H9 (cell line): ENCODE results near the gene RNU6-9. TPM values are rescaled to one million over a fixed set of nuclear protein-coding genes. Genes with fewer than 3 reads are reported as not detected.

Experiments used
- DNase-seq: peaks from one replicate; pipeline ENCODE4 v3.0.0-alpha.2; 2017
- H2AFZ ChIP-seq: one replicate; pipeline ENCODE4 v1.6.1; 2013; ENCODE audit warnings: mild to moderate bottlenecking, low read length, control low read depth, moderate library complexity
- H2AK5ac ChIP-seq: 2 replicates; pipeline ENCODE4 v1.6.1; 2013; ENCODE audit warnings: low read length, control low read depth, mixed read lengths; ENCODE audit not compliant: insufficient read length
- H2BK120ac ChIP-seq: one replicate; pipeline ENCODE4 v1.6.1; 2013; ENCODE audit warnings: low read depth, mild to moderate bottlenecking, low read length, control low read depth, inconsistent platforms; ENCODE audit not compliant: poor library complexity, severe bottlenecking
- H2BK12ac ChIP-seq: 2 replicates; pipeline ENCODE4 v1.6.1; 2013; ENCODE audit warnings: low read length, control low read depth, mixed read lengths, low read depth; ENCODE audit not compliant: insufficient read length
- H2BK15ac ChIP-seq: 2 replicates; pipeline ENCODE4 v1.6.1; 2013; ENCODE audit warnings: low read depth, low read length, control low read depth
- H2BK20ac ChIP-seq: one replicate; pipeline ENCODE4 v1.6.1; 2013; ENCODE audit warnings: low read depth, mild to moderate bottlenecking, low read length, control low read depth, inconsistent platforms; ENCODE audit not compliant: poor library complexity, severe bottlenecking
- H2BK5ac ChIP-seq: 2 replicates; pipeline ENCODE4 v1.6.1; 2013; ENCODE audit warnings: low read length, control low read depth, mixed read lengths; ENCODE audit not compliant: insufficient read length
- H3K14ac ChIP-seq: 2 replicates; pipeline ENCODE4 v1.6.1; 2013; ENCODE audit warnings: low read length, control low read depth; ENCODE audit not compliant: insufficient read depth
- H3K18ac ChIP-seq: 2 replicates; pipeline ENCODE4 v1.6.1; 2013; ENCODE audit warnings: low read depth, mild to moderate bottlenecking, mixed read lengths, low read length, control low read depth; ENCODE audit not compliant: insufficient read length
- H3K23ac ChIP-seq: 2 replicates; pipeline ENCODE4 v1.6.1; 2013; ENCODE audit warnings: low read length, control low read depth, mixed read lengths, low read depth; ENCODE audit not compliant: insufficient read length
- H3K23me2 ChIP-seq: 2 replicates; pipeline ENCODE4 v1.6.1; 2013; ENCODE audit warnings: low read depth, mild to moderate bottlenecking, mixed read lengths, low read length, control low read depth; ENCODE audit not compliant: insufficient read length, poor library complexity, severe bottlenecking
- H3K27ac ChIP-seq: 2 replicates; pipeline ENCODE4 v1.5.1; 2013; ENCODE audit warnings: low read length, control low read depth, mixed read lengths, low read depth; ENCODE audit not compliant: insufficient read length
- H3K27me3 ChIP-seq: 2 replicates; pipeline ENCODE4 v1.6.1; 2013; ENCODE audit warnings: low read length, control low read depth, inconsistent platforms; ENCODE audit not compliant: insufficient read depth
- H3K4ac ChIP-seq: 2 replicates; pipeline ENCODE4 v1.6.1; 2013; ENCODE audit warnings: low read depth, mild to moderate bottlenecking, control low read depth, inconsistent platforms, low read length, moderate library complexity
- H3K4me1 ChIP-seq: 2 replicates; pipeline ENCODE4 v1.6.1; 2013; ENCODE audit warnings: low read length, control low read depth, inconsistent platforms; ENCODE audit not compliant: insufficient read depth
- H3K4me2 ChIP-seq: 2 replicates; pipeline ENCODE4 v1.6.1; 2013; ENCODE audit warnings: low read length, control low read depth, mixed read lengths; ENCODE audit not compliant: insufficient read length, insufficient read depth
- H3K56ac ChIP-seq: 2 replicates; pipeline ENCODE4 v1.6.1; 2013; ENCODE audit warnings: low read depth, mild to moderate bottlenecking, mixed read lengths, low read length, control low read depth; ENCODE audit not compliant: insufficient read length
- H3K79me1 ChIP-seq: 2 replicates; pipeline ENCODE4 v1.6.1; 2013; ENCODE audit warnings: low read depth, mild to moderate bottlenecking, moderate library complexity, low read length, control low read depth, inconsistent platforms; ENCODE audit not compliant: insufficient read depth, poor library complexity, severe bottlenecking
- H3K79me2 ChIP-seq: 2 replicates; pipeline ENCODE4 v1.6.1; 2013; ENCODE audit warnings: low read length, control low read depth, inconsistent platforms; ENCODE audit not compliant: insufficient read depth
- H3K9ac ChIP-seq: 2 replicates; pipeline ENCODE4 v1.6.1; 2013; ENCODE audit warnings: low read length, control low read depth, mixed read lengths; ENCODE audit not compliant: insufficient read length; ENCODE audit errors: extremely low read depth
- H3K9me3 ChIP-seq: one replicate; pipeline ENCODE4 v1.6.1; 2013; ENCODE audit warnings: low read depth, low read length, inconsistent platforms; ENCODE audit not compliant: control insufficient read depth
- H3T11ph ChIP-seq: one replicate; pipeline ENCODE4 v1.6.1; 2013; ENCODE audit warnings: mild to moderate bottlenecking, low read length, control low read depth, inconsistent platforms
- H4K20me1 ChIP-seq: one replicate; pipeline ENCODE4 v1.6.1; 2013; ENCODE audit not compliant: control insufficient read depth, insufficient read length, insufficient read depth
- H4K5ac ChIP-seq: 2 replicates; pipeline ENCODE4 v1.6.1; 2013; ENCODE audit warnings: low read depth, mild to moderate bottlenecking, mixed read lengths, low read length, control low read depth; ENCODE audit not compliant: insufficient read length
- H4K8ac ChIP-seq: replicated peaks from 2 replicates; pipeline ENCODE4 v1.6.1; 2013; ENCODE audit warnings: low read length, control low read depth, mixed read lengths, low read depth; ENCODE audit not compliant: insufficient read length
- H4K91ac ChIP-seq: 2 replicates; pipeline ENCODE4 v1.6.1; 2013; ENCODE audit warnings: low read depth, mild to moderate bottlenecking, moderate library complexity, mixed read lengths, low read length, control low read depth; ENCODE audit not compliant: insufficient read length
- H3K27ac Mint-ChIP-seq, 3 experiments: 2 replicates in 2 of 3; 3 replicates in 1 of 3; pipeline ENCODE4 v1.8.0; 2020 to 2021; ENCODE audit warnings: mixed read lengths in 3 of 3, mild to moderate bottlenecking in 1 of 3, moderate library complexity in 1 of 3
- H3K27me3 Mint-ChIP-seq: 2 replicates; pipeline ENCODE4 v1.8.0; 2021; ENCODE audit warnings: low read depth, mild to moderate bottlenecking, moderate library complexity, mixed read lengths
- H3K36me3 Mint-ChIP-seq, 3 experiments: 2 replicates in 2 of 3; 3 replicates in 1 of 3; pipeline ENCODE4 v1.8.0; 2020 to 2021; ENCODE audit warnings: low read depth in 3 of 3, mixed read lengths in 3 of 3; ENCODE audit not compliant: insufficient read depth in 1 of 3
- H3K4me1 Mint-ChIP-seq, 2 experiments: 2 replicates each; pipeline ENCODE4 v1.8.0; 2020; ENCODE audit warnings: mixed read lengths in 2 of 2
- H3K4me3 Mint-ChIP-seq, 2 experiments: 2 replicates in 1 of 2; 3 replicates in 1 of 2; pipeline ENCODE4 v1.8.0; 2020 to 2021; ENCODE audit warnings: mild to moderate bottlenecking in 2 of 2, mixed read lengths in 2 of 2, moderate library complexity in 1 of 2
- H3K9me3 Mint-ChIP-seq, 2 experiments: 2 replicates in 1 of 2; 3 replicates in 1 of 2; pipeline ENCODE4 v1.8.0; 2020; ENCODE audit warnings: mild to moderate bottlenecking in 2 of 2, mixed read lengths in 2 of 2, moderate library complexity in 1 of 2
- WGBS: extraction: QIAGEN DNeasy Blood & Tissue Kit; methylation state at CpG from one replicate; pipeline ENCODE4 v1.1.7; 2013; ENCODE audit warnings: missing lambda C conversion rate, low lambda C conversion rate, mixed read lengths; ENCODE audit not compliant: insufficient read length; ENCODE audit errors: extremely low coverage; 5-methylcytosine and 5-hydroxymethylcytosine counted together
- total RNA-seq: library from RNA; stranded (reverse); gene quantifications from 2 replicates; pipeline ENCODE4 v1.2.1, GENCODE V29; 2021
- TF ChIP-seq, protein P1 (sequence below): fragments of 200-600 bp; sonication (generic); conservative IDR thresholded peaks from 3 replicates; pipeline ENCODE4 v1.8.0; 2021; ENCODE audit warnings: antibody characterized with exemption, mild to moderate bottlenecking

RNU6-9 gene
- total RNA-seq, 1 experiment from 2014 or later = not detected

DNA sequence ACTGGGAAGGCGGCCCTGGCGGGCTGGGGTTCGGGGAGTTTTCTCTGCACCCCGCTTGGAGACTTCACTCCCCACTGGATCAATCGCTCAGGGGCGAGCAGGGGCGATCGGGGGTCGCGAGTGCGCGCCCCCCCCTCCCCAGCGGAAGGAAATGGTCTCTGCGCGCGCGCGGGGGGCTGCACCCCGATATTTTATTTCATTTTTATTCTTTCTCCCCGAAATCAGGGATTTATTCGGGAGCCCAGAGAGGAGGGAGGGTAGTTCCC, 33.0 kb downstream of the RNU6-9 start:
- Histone ChIP-seq H4K8ac (no peak overlapping the region), H3K79me1 (no peaks in the 10 kb centered on the region), H3T11ph (no peak overlapping the region), H3K23ac (no peak overlapping the region), H3K18ac (no peak overlapping the region), H4K5ac (no peak overlapping the region), H3K4me1 (no peaks in the 10 kb centered on the region), H3K27ac (no peak overlapping the region), H3K79me2 (no peaks in the 10 kb centered on the region; the same call in 1 of the 2 replicates), H2BK12ac (no peak overlapping the region), H2BK20ac (no peak overlapping the region), H2BK15ac (no peak overlapping the region), H3K4me2 (peak overlapping the region; percentile 35), H3K4ac (no peak overlapping the region), H3K14ac (0 out of 2 replicates have a peak overlapping the region, but pooled peaks have one; percentile 17), H2BK120ac (no peak overlapping the region), H3K27me3 (peaks cover 2% of the 10 kb centered on the region; the same call in 1 of the 2 replicates), H2AFZ (no peak overlapping the region), H3K23me2 (peaks cover 3% of the 10 kb centered on the region), H2BK5ac (no peak overlapping the region), H4K91ac (no peak overlapping the region), H2AK5ac (no peak overlapping the region), H3K56ac (no peak overlapping the region), H3K9me3 (no peaks in the 10 kb centered on the region), H3K9ac (no peak overlapping the region), H4K20me1 (no peaks in the 10 kb centered on the region)
- peaks cover 5 to 16% of the 10 kb centered on the region in 2 experiments for H3K4me1 Mint-ChIP-seq
- no peaks in the 10 kb centered on the region for H3K9me3 Mint-ChIP-seq
- TF ChIP-seq, protein P1, sequence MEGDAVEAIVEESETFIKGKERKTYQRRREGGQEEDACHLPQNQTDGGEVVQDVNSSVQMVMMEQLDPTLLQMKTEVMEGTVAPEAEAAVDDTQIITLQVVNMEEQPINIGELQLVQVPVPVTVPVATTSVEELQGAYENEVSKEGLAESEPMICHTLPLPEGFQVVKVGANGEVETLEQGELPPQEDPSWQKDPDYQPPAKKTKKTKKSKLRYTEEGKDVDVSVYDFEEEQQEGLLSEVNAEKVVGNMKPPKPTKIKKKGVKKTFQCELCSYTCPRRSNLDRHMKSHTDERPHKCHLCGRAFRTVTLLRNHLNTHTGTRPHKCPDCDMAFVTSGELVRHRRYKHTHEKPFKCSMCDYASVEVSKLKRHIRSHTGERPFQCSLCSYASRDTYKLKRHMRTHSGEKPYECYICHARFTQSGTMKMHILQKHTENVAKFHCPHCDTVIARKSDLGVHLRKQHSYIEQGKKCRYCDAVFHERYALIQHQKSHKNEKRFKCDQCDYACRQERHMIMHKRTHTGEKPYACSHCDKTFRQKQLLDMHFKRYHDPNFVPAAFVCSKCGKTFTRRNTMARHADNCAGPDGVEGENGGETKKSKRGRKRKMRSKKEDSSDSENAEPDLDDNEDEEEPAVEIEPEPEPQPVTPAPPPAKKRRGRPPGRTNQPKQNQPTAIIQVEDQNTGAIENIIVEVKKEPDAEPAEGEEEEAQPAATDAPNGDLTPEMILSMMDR = no peak
- no peak overlapping the region for H3K27ac Mint-ChIP-seq
- peaks cover 7 to 21% (median 19%) of the 10 kb centered on the region in 3 experiments for H3K36me3 Mint-ChIP-seq
- H3K4me3 Mint-ChIP-seq = peak overlapping the region; percentile 78 to 81
- WGBS = no CpG with 5 or more reads among the region's 21 CpGs
- no peak for DNase-seq
- peaks cover 15% of the 10 kb centered on the region for H3K27me3 Mint-ChIP-seq
